ENCODE results near the gene GLIS1.

The GLIS1 gene

GRCh38 chr1:53654216-53655210 is 84.5 kb downstream of the GLIS1 start:
- TF ChIP-seq EZH2phosphoT487 (conservative IDR thresholded peaks at IDR 0.05; ENCODE audit: low read length) (no peak), CTCF (IDR thresholded peaks at IDR 0.05; ENCODE audit: insufficient read depth, low read length, poor library complexity, severe bottlenecking) (no peak)
- Histone ChIP-seq H3K27me3 (ENCODE audit: low read length) (no peaks in the 10 kb centered on the region), H3F3A (ENCODE audit: insufficient read depth) (no peaks in the 10 kb centered on the region), H3K27ac (ENCODE audit: low read depth, low read length) (no peak overlapping the region), H3K9ac (ENCODE audit: low read length) (no peak overlapping the region), H3K4me2 (ENCODE audit: low read depth, low read length, poor library complexity, severe bottlenecking) (no peak overlapping the region), H4K20me1 (ENCODE audit: low read depth, low read length) (no peaks in the 10 kb centered on the region), H3K9me2 (replicated peaks; ENCODE audit: insufficient read depth, low read length) (no peaks in the 10 kb centered on the region), H3K9me3 (ENCODE audit: insufficient read depth, low read length) (no peaks in the 10 kb centered on the region), H3K36me3 (ENCODE audit: low read length) (no peaks in the 10 kb centered on the region), H3K4me3 (ENCODE audit: insufficient read depth, low read length, poor library complexity, severe bottlenecking) (no peak overlapping the region), H3K79me2 (ENCODE audit: insufficient read depth, low read length) (no peaks in the 10 kb centered on the region), H2AFZ (ENCODE audit: low read depth, low read length, severe bottlenecking) (no peak overlapping the region)

GRCh38 chr1:53653631-53654030 is 85.3 kb downstream of the GLIS1 start:
- Histone ChIP-seq H3K27ac (ENCODE audit: low read depth, low read length) (no peak overlapping the region), H2AFZ (ENCODE audit: low read depth, low read length, severe bottlenecking) (no peak overlapping the region), H3K27me3 (ENCODE audit: low read length) (no peaks in the 10 kb centered on the region), H4K20me1 (ENCODE audit: low read depth, low read length) (no peaks in the 10 kb centered on the region), H3K9me2 (replicated peaks; ENCODE audit: insufficient read depth, low read length) (no peaks in the 10 kb centered on the region), H3K4me2 (ENCODE audit: low read depth, low read length, poor library complexity, severe bottlenecking) (no peak overlapping the region), H3F3A (ENCODE audit: insufficient read depth) (no peaks in the 10 kb centered on the region), H3K9ac (ENCODE audit: low read length) (no peak overlapping the region), H3K36me3 (ENCODE audit: low read length) (no peaks in the 10 kb centered on the region), H3K4me3 (ENCODE audit: insufficient read depth, low read length, poor library complexity, severe bottlenecking) (no peak overlapping the region), H3K9me3 (ENCODE audit: insufficient read depth, low read length) (no peaks in the 10 kb centered on the region), H3K79me2 (ENCODE audit: insufficient read depth, low read length) (no peaks in the 10 kb centered on the region)
- no peak for TF ChIP-seq CTCF (IDR thresholded peaks at IDR 0.05; ENCODE audit: insufficient read depth, low read length, poor library complexity, severe bottlenecking)
- TF ChIP-seq EZH2phosphoT487 (conservative IDR thresholded peaks at IDR 0.05; ENCODE audit: low read length) = no peak

- Histone ChIP-seq H4K20me1 (ENCODE audit: low read depth, low read length) (no peaks in the 10 kb centered on the region), H3K36me3 (ENCODE audit: low read length) (no peaks in the 10 kb centered on the region), H3K9ac (ENCODE audit: low read length) (no peak overlapping the region), H3K27me3 (ENCODE audit: low read length) (no peaks in the 10 kb centered on the region), H2AFZ (ENCODE audit: low read depth, low read length, severe bottlenecking) (no peak overlapping the region), H3K4me2 (ENCODE audit: low read depth, low read length, poor library complexity, severe bottlenecking) (no peak overlapping the region), H3K27ac (ENCODE audit: low read depth, low read length) (no peak overlapping the region), H3K9me2 (replicated peaks; ENCODE audit: insufficient read depth, low read length) (no peaks in the 10 kb centered on the region), H3K79me2 (ENCODE audit: insufficient read depth, low read length) (no peaks in the 10 kb centered on the region), H3K4me3 (ENCODE audit: insufficient read depth, low read length, poor library complexity, severe bottlenecking) (no peak overlapping the region), H3K9me3 (ENCODE audit: insufficient read depth, low read length) (no peaks in the 10 kb centered on the region), H3F3A (ENCODE audit: insufficient read depth) (no peaks in the 10 kb centered on the region)
- no peak for TF ChIP-seq EZH2phosphoT487 (conservative IDR thresholded peaks at IDR 0.05; ENCODE audit: low read length)
- no peak for TF ChIP-seq CTCF (IDR thresholded peaks at IDR 0.05; ENCODE audit: insufficient read depth, low read length, poor library complexity, severe bottlenecking)
Measured at GRCh38 chr1:53653200-53653575, 85.8 kb downstream of the GLIS1 start.
